Measurements from ENCODE around the gene GPD2.
A peak's percentile ranks its signal among the peaks of the same experiment; 100 is the strongest.

The GPD2 gene

DNA sequence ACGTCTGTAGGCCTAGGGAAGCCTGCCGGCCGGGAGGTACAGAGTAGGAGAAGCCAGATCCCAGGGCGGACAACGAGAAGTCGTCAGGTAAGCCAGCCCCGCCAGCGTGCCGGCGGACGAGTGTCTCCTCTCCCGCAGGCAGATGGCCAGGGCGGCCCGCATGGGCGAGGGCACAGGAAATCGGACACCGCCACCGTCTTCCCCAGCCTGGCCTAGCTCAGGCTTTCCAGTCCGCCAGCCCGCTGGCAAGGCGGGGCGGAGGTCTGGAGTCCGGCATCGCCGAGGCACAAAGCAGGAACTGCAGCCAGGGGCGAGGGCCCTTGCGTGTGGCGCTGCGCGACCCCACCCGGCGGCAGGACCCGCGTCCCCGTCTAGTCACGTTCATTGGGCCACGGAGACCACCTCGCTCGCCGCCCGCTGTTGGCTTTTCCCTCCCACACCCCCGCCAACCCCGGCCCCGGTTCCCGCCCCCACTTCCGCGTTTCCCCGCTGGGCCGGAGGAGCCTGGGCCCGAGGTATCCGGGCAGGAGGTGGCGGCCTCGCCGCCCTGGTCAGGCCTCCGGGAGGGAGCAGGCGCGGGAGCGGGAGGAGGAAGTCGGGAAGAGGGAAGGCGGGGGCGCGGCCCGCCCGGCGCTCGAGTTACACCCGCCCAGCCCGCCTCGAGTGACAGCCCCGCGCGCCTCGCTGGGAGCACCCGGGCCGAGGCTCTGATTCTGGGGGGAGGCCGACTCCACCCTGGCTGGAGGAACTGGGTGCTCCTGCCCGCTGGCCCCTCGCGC lies at the start of gene GPD2:
Gene GPD2 (plus strand): TSS at position 662 of the 779 bp plus-strand sequence. CDS start 39,727 bp downstream, outside the sequence.
- DNase-seq (ENCODE audit: low read depth) = peak; percentile 89

DNA sequence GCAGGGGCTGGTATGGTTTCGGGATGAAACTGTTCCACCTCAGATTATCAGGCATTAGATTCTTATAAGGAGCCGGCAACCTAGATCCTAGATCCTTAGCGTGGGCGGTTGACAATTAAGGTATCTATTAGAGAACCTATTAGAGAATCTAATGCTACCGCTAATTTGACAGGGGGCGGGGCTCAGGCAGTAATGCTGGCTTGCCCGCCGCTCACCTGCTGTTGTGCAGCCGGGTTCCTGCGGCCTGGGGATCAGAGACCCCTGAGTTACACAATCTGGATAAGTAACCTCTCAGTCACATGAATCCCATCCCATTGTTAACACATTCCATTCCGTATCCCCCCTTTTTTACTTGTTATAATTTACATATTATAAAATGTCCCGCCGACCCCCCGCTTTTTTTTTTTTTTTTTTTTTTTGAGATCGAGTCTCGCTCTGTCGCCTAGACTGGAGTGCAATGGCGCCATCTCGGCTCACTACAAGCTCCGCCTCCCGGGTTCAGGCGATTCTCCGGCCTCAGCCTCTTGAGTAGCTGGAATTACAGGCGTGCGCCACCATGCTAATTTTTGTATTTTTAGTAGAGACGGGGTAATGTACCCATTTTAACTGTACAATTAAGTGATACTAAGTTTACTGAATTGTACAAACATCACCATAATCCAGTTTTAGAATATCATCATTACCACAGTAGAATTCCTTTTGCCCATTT lies 42.0 kb upstream of the GPD2 start:
- DNase-seq (ENCODE audit: low read depth) = no peak

DNA sequence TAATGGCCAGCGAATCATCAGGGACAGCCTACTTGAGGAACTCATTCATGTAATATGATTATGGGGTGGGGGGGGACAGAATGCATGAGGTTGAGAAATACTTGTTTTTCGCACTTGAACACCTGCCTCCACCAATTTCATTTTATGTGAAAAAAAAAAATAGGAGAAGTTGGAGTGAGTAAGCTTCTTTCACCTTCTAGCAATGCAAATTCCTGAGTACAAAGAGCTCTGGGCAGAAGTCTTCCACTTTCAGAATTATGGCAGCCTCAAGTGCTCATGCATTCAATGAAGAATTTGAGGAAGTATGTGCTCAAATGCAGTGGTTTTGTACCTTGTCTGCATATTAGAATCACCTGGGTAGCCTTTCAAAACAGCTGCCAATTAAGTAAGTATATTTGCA lies 40.1 kb upstream of the GPD2 start:
- DNase-seq (ENCODE audit: low read depth) = peak; percentile 0

- DNase-seq (ENCODE audit: low read depth) = no peak
Observed at GRCh38 chr2:156397229-156397628, 39.0 kb upstream of the GPD2 start.

DNA sequence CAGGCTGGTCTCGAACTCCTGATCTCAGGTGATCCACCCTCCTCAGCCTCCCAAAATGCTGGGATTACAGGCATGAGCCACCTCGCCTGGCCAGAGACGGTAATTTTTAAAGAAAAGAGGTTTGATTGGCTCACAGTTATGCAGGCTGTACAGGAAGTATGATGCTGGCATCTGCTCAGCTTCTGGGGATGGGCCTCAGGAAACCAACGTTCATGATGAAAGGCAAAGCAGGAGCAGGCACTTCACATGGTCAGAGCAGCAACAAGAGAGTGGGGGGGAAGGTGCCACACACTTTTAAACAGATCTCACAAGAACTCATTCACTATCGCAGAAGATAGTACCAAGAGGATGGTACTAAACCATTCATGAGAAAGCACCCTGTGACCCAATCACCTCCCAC lies 38.0 kb upstream of the GPD2 start:
- no peak for DNase-seq (ENCODE audit: low read depth)

DNA sequence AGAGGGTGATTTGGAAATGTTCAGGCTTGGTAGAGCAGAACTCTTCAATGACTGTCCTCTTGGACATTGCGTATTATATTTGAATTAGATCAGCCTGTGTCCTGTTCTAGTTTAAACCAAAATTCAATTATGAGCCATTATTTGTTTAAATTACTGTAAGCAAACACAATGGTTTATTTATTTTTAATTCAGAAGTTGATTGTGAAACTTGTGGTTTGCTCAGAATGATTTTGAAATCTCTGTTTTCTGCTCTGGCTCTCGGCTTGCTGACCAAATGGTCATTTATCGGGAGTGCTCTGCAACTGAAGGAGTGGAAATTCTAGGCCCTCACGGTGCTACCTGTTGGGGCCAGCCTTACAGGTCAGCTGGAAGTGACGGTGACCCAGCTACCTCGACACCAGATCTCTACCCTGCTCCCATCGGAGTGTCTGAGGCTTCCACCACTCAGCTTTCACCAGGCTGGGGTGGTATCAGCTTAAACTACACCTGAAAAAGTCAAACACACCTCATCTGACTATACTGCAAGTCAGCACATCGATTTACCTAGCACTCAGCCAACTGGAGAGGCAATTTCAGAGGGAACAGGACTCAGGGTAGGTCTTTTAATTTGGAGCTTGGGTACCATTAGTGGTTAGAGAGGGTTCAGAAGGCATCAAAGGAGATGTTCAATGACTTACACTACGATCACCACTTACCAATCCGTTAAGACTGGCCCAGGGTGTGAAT lies 36.8 kb upstream of the GPD2 start:
- peak; percentile 78 for DNase-seq (ENCODE audit: low read depth)

GRCh38 chr2:156399950-156400705 lies 36.1 kb upstream of the GPD2 start:
- DNase-seq (ENCODE audit: low read depth) = peak; percentile 59

DNA sequence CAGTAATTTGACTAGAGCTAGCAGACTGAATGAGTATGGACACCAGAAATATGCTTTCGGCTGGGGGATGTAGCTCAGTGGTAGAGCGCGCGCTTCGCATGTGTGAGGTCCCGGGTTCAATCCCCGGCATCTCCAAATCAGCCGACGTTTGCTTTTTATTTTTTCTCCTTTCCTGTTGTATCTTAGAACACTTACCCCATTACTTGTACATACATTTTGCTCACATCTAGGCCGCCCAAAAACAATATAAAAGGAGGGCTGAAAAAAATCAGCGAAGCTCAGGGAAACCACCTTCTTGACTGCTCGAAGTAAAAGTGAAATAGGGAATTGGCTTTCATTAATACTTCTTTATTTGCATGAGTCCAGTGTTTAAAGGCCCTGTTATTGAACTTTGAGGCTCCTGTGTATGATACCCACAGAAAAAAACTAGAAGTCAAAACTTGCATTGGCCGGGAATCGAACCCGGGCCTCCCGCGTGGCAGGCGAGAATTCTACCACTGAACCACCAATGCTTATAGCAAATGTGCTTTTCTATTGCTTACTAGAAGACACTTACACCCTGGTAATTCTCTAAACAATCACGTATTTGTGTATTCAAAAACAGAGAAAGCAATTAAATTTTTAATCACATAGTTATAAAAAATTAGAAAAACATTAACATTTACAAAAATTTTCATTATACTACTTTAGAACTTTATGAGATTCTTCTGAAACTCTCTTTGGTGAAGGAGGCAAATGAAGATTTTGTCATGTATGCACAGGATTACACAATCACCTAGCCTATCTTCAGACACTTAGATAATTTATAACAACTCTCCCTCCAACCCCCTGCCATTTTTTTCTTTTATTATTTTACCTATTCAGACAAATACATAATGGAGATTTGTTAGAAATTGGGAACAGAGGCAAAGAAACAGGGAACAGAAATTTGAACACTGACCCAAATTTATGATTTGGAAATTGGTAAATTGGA lies 35.2 kb upstream of the GPD2 start:
- DNase-seq (ENCODE audit: low read depth) = peak; percentile 81

- DNase-seq (ENCODE audit: low read depth) = no peak
Observed at GRCh38 chr2:156401861-156402260, 34.3 kb upstream of the GPD2 start.

DNA sequence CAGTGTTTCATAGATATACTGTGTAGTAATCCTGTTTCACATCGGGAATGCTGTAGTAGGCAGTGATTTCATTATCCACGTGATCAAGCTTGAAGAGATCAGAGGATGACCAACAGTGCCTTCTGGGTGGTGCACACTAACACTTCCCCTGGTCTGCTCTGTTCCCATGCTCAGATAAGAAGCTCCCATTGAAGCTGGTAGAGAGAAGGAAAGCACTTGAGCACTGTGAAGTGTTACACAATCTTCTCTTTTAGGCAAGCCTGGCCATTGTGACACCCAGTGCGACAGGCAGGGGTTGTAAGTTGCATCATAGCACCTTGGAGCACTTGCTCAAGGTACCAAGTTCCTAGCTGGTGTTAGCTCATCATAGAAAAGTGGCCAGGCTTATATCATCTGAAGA lies 30.6 kb upstream of the GPD2 start:
- peak; percentile 47 for DNase-seq (ENCODE audit: low read depth)

DNA sequence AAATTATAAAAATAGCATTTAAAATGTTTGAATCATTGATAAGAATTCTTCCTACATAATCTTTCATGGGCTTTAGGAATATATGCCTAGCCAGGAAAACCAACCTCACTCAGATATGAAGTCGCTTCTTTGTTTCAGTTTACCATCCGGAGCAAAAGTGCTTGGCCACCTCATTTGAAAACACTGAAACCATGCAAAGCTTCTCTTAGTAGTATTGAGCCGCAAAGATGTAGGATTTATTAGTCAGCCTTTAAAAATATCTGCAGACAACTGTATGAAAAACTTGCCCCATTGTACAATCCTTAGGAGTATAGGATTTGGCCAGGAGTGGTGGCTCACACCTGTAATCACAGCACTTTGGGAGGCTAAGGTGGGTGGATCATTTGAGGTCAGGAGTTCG lies 24.3 kb upstream of the GPD2 start:
- DNase-seq (ENCODE audit: low read depth) = no peak

- DNase-seq (ENCODE audit: low read depth) = no peak
Observed at GRCh38 chr2:156421851-156422250, 14.3 kb upstream of the GPD2 start.

DNA sequence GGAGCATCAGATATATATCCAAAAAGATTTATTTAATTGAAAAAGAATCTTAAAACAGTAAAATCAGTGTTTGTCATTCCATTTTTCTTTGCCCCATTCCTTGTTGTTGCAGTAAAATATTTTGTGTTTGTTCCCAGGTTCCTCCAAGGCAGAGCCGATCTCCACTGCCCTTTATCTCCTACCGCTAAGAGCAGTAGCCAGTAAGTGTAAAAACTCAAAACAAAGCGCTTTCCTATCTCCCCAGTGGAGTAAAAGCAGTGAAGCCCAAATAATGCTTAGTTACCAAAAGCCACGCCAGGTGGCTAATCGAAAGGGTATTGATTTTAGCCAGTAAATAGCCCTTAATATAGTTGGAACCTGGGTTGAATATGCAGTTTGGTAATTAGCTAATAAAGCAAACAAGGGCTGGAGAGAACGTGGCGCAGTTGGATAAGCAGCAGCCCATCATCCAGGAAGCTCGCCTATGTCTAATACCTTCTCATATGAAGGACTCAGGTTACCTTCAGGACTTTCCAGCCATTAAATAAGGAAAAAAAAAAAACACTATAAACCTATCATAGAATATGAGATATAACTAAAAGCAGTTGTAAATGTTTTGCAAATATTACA lies 12.4 kb upstream of the GPD2 start:
- DNase-seq (ENCODE audit: low read depth) = no peak

DNA sequence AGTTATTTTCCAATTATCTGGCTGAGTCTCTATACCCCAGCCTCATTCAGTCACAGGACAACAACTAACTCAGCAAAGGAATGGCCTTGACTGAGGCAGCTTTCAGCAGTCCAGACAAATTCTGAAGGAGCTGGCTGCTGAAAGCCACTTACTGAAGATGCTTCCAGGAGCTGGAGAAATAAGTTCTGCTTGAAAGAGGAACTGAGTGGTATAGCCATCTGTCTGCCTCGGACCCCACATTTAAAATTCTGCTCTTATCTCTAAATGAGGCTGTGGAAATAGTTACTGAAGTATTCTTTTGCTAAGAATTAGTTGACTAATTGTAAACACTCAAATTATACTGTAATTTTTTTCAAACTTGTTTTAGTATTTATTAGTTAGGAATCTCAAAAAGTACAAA lies 9.1 kb upstream of the GPD2 start:
- DNase-seq (ENCODE audit: low read depth) = no peak

GRCh38 chr2:156429211-156429610 lies 7.0 kb upstream of the GPD2 start:
- peak; percentile 59 for DNase-seq (ENCODE audit: low read depth)

DNA sequence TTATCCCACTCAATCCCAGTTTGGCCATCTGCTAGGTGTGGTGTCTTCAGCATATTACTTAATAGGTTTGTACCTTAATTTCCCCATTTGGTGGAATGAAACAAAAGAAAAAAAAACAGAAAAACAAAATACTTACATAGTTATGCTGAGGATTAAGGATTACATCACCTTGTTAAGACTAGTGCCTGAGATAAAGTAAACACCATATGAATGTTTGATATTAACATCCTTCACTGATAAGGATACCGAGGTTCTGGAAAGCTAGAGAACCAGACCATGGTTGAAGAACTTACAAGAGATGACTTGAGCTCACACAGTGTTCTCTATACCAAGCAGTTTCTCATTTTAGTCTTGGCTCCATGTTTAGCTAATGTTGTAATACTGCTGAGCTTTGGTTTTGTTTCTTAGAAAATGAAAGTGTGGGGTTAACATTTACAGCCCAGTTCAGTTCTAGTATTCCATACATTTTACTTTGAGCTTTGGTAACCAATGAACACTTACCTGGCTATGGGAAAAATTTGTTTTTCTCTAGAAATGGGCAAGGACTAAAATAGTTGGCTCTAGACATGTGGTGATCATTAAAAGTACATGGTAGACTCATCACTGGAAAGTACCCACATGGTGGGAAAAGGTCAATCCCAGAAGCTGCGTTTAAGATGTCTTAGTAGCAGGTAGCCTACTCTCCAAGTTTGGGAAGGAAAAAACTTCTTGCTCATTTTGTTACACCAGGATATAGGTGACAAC lies 5.8 kb upstream of the GPD2 start:
- peak; percentile 63 for DNase-seq (ENCODE audit: low read depth)

- DNase-seq (ENCODE audit: low read depth) = peak; percentile 89
Observed at GRCh38 chr2:156430980-156431358, 5.2 kb upstream of the GPD2 start.

DNA sequence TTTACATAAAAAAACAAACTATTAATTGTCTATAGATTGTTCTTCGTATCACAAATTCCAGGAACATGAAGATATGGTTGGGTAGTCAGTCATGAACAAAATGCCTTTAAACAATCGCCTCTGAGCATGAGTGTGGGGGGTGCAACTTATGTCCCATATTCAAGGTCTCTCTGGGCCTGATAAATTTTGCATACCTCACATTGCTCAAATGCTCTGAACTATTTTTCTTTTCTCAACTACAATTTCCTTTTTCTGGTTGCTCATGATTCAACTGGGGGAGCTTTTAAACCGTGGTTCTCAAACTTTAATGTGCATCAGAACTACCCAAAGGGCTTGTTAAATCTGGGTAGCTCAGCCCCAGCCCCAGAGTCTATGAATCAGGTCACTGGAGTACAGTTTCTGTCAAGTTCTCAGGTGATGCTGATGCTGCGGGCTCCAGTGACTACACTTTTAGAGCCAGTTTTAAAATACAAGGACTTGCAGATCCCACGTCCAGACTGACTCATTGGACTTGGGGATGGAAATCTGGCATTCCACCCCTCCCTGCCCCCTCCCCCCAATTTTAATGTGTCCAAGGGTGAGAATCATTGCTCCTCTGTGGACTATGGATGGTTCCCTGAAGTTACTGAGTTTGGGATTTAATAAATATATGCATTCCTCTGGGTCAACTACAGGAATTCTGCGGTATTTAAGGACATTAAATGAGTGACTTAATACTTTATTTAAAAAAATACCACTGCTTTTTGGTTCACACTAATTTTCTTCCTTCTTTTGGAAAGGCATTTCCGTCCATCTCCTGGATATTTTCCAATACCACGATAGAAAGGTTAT lies 1.5 kb upstream of the GPD2 start:
- DNase-seq (ENCODE audit: low read depth) = peak; percentile 78

DNA sequence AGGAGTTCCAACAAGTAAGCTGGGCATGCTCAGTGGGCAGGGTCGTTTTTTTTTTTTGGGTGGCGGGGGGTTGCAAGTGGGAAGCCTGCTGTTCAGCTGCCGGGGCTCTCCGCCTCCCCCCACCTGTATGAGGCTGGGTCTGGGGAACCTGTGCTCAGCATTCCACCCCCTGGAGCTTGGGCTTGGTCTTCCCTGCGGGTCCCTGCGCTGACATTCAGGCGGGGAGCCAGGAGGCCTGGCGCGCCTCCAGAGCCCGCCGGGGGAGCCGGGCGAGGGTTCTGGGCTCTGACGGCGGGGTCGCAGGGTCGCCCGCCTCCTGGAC lies 822 bp upstream of the GPD2 start:
- DNase-seq (ENCODE audit: low read depth) = no peak
